Upper lobe of left lung (tissue), 6 donors: ENCODE data around the gene IL12A. TPM values are rescaled to one million over a fixed set of nuclear protein-coding genes. Genes with fewer than 3 reads are reported as not detected.

Experiments used
- ATAC-seq, 2 donors: fragments of 200-7000 bp; cut with Tn5 transposase; one replicate each; pipeline ENCODE4 v1.9.1; 2022; ENCODE audit warnings: mild to moderate bottlenecking in 2 of 2, moderate library complexity in 2 of 2; ENCODE audit not compliant: low FRiP score in 2 of 2
- DNase-seq, 2 donors: peaks; one replicate each; pipeline ENCODE4 v3.0.0-alpha.2; 2019 to 2020
- H3K27ac ChIP-seq, 4 donors: fragments of 200-600 bp; sonication (generic); one replicate each; pipeline ENCODE4 v1.5.1; 2016 to 2019
- H3K27me3 ChIP-seq, 4 donors: fragments of 200-600 bp; sonication (generic); one replicate each; pipeline ENCODE4 v1.5.1; 2017 to 2019
- H3K36me3 ChIP-seq, 4 donors: fragments of 200-600 bp; sonication (generic); one replicate each; pipeline ENCODE4 v1.5.1; 2016 to 2019
- H3K4me1 ChIP-seq, 4 donors: fragments of 200-600 bp; sonication (generic); one replicate each; pipeline ENCODE4 v1.5.1; 2018 to 2019
- H3K4me3 ChIP-seq, 4 donors: fragments of 200-600 bp; sonication (generic); one replicate each; pipeline ENCODE4 v1.5.1; 2017 to 2019; ENCODE audit warnings: mild to moderate bottlenecking in 2 of 4, moderate library complexity in 1 of 4
- H3K9me3 ChIP-seq, 4 donors: fragments of 200-600 bp; sonication (generic); one replicate each; pipeline ENCODE4 v1.5.1; 2018 to 2019
- CTCF ChIP-seq, 6 experiments: fragments of 450-650 bp in 4 of 6; fragments of 200-600 bp in 2 of 6; sonication (generic) in 2 of 6; IDR thresholded peaks; one replicate each; pipeline ENCODE4 v1.5.1; 2016 to 2019; ENCODE audit warnings: antibody characterized with exemption in 6 of 6
- EP300 ChIP-seq, 4 donors: sonication (generic); formaldehyde crosslinking; IDR thresholded peaks; one replicate each; pipeline ENCODE4 v1.5.1; 2017; ENCODE audit warnings: antibody characterized with exemption in 4 of 4, control low read depth in 2 of 4
- POLR2A ChIP-seq, 4 donors: fragments of 450-650 bp; IDR thresholded peaks; one replicate each; pipeline ENCODE4 v1.5.1; 2016 to 2017; ENCODE audit warnings: antibody characterized with exemption in 4 of 4, mild to moderate bottlenecking in 2 of 4
- POLR2AphosphoS5 ChIP-seq, 2 donors: sonication (generic); formaldehyde crosslinking; IDR thresholded peaks; one replicate each; pipeline ENCODE4 v1.5.1; 2017; ENCODE audit warnings: antibody characterized with exemption in 2 of 2
- WGBS, 2 donors: methylation state at CpG; one replicate each; pipeline ENCODE4 v1.1.5; 2017 to 2018; 5-methylcytosine and 5-hydroxymethylcytosine counted together
- total RNA-seq, 6 donors: library from RNA; depleted of rRNA in 4 of 6; stranded (reverse); fragments of >200 nt in 4 of 6; gene quantifications; one replicate each; pipeline versions ENCODE4 v1.1.0 to v1.2.1, GENCODE V29; 2016 to 2021
- donor health status: DM: no; HTN: no; CAD: no; lungs with moderate emphysema.
- donor health status: DM: no; HTN: yes; CAD: no; lungs with severe emphysema.

Gene IL12A
- total RNA-seq, 6 donors from 2014 or later = 0.52 to 7.3 (median 1.2) TPM; not detected in 1

GRCh38 chr3:159987291-159987711 is 1.3 kb upstream of the IL12A start:
- no peaks in the 10 kb centered on the region for H3K9me3 ChIP-seq
- H3K27me3 ChIP-seq = no peaks in the 10 kb centered on the region
- ATAC-seq = no peak
- no peak for DNase-seq
- no peak overlapping the region for H3K4me3 ChIP-seq
- no peaks in the 10 kb centered on the region for H3K36me3 ChIP-seq
- 77 to 79% methylated on average over 4 to 5 of the region's 5 CpGs for WGBS, 2 donors
- TF ChIP-seq EP300 (IDR thresholded peaks at IDR 0.05) (no peak), POLR2A (IDR thresholded peaks at IDR 0.05) (no peak), CTCF (IDR thresholded peaks at IDR 0.05) (no peak), POLR2AphosphoS5 (IDR thresholded peaks at IDR 0.05) (no peak)
- no peak overlapping the region for H3K27ac ChIP-seq
- H3K4me1 ChIP-seq = peaks cover 7 to 10% (median 8%) of the 10 kb centered on the region in 4 donors

GRCh38 chr3:159989973-159990846 is 1.6 kb downstream of the IL12A start:
- ATAC-seq (no peak), DNase-seq (no peak)
- H3K36me3 ChIP-seq = no peaks in the 10 kb centered on the region
- no peaks in the 10 kb centered on the region for H3K27me3 ChIP-seq
- TF ChIP-seq CTCF (IDR thresholded peaks at IDR 0.05) (no peak), POLR2AphosphoS5 (IDR thresholded peaks at IDR 0.05) (no peak), EP300 (IDR thresholded peaks at IDR 0.05) (no peak), POLR2A (IDR thresholded peaks at IDR 0.05) (no peak)
- H3K4me1 ChIP-seq = peaks cover 15 to 19% (median 17%) of the 10 kb centered on the region in 4 donors
- peak overlapping the region in 1 of 4 donors; percentile 65 for H3K4me3 ChIP-seq
- no peak overlapping the region for H3K27ac ChIP-seq
- no peaks in the 10 kb centered on the region for H3K9me3 ChIP-seq
- 76 to 83% methylated on average over 5 of the region's 5 CpGs for WGBS, 2 donors

GRCh38 chr3:159991591-159991990 is 3.0 kb downstream of the IL12A start:
- TF ChIP-seq POLR2AphosphoS5 (IDR thresholded peaks at IDR 0.05) (no peak), CTCF (IDR thresholded peaks at IDR 0.05) (no peak), POLR2A (IDR thresholded peaks at IDR 0.05) (no peak), EP300 (IDR thresholded peaks at IDR 0.05) (no peak)
- Histone ChIP-seq H3K9me3 (no peaks in the 10 kb centered on the region), H3K36me3 (no peaks in the 10 kb centered on the region), H3K27me3 (no peaks in the 10 kb centered on the region), H3K27ac (no peak overlapping the region), H3K4me3 (no peak overlapping the region), H3K4me1 (peaks cover 15 to 19% (median 17%) of the 10 kb centered on the region in 4 donors)
- 95 to 100% methylated on average over 1 of the region's 1 CpG for WGBS, 2 donors
- DNase-seq (no peak), ATAC-seq (no peak)

GRCh38 chr3:159992589-159992988 is 4.0 kb downstream of the IL12A start:
- ATAC-seq = no peak
- H3K27ac ChIP-seq = no peak overlapping the region
- WGBS, 2 donors = 37 to 38% methylated on average over 1 of the region's 1 CpG
- peaks cover 15 to 19% (median 17%) of the 10 kb centered on the region in 4 donors for H3K4me1 ChIP-seq
- no peaks in the 10 kb centered on the region for H3K27me3 ChIP-seq
- H3K4me3 ChIP-seq = no peak overlapping the region
- H3K36me3 ChIP-seq = no peaks in the 10 kb centered on the region
- no peaks in the 10 kb centered on the region for H3K9me3 ChIP-seq
- no peak for DNase-seq
- TF ChIP-seq POLR2A (IDR thresholded peaks at IDR 0.05) (no peak), POLR2AphosphoS5 (IDR thresholded peaks at IDR 0.05) (no peak), EP300 (IDR thresholded peaks at IDR 0.05) (no peak), CTCF (IDR thresholded peaks at IDR 0.05) (no peak)
